D341Med (cell line): ENCODE measurements around the gene SNCB.
"Not testable (repeated sequence)": the region's sequence is repeated elsewhere in the genome, so short reads cannot be mapped to it uniquely, and the experiment has no call there.

Experiments
- DNase-seq: peaks from one replicate; pipeline ENCODE4 v3.0.0; 2012; ENCODE audit warnings: low spot score

The SNCB gene

DNA sequence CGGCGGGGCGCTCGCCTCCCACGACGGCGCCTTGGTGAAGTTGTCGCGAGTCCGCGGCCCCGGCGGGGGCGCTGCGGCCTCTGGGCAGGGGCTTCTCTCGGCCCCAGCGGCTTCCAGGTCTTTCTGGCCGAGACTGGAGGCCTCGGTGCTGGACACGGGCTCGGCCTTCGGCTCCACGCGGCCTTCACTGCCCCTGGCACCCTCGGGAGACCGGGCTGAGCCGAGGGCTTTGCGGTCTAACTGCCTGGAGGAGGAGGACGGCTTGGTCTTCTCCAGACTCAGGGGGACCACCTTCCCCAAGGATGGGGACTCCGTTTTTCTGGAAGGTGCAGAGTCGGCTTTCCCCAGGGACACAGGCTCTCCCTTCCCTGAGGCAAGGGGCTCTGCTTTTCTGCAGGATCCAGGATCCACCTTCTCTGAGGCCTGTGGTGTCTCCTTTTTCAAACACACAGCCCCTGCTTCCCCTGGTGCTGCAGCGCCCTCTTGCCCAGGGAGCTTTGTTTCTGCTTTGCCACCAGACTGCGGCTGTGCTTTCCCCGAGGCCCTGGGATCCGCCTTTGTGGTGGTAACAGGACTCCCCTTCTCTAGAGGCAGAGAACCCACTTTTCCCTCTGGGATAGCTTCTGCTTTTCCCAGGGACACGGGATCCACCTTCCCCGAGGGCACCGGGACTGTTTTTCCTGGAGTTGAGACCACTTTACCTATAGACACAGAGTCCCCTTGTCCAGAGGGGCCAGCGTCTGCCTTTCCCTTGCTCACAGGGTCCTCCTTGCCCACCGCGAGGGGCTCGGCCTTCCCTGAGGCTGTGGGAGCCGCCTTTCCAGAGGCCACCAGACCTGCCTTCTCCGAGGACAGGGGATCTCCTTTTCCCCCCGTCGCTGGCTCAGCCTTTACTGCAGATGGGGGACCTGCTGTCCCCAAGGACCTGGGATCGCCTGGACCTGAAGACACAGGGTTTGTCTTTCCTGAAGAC lies 32.6 kb downstream of the SNCB start:
- DNase-seq: no peak

DNA sequence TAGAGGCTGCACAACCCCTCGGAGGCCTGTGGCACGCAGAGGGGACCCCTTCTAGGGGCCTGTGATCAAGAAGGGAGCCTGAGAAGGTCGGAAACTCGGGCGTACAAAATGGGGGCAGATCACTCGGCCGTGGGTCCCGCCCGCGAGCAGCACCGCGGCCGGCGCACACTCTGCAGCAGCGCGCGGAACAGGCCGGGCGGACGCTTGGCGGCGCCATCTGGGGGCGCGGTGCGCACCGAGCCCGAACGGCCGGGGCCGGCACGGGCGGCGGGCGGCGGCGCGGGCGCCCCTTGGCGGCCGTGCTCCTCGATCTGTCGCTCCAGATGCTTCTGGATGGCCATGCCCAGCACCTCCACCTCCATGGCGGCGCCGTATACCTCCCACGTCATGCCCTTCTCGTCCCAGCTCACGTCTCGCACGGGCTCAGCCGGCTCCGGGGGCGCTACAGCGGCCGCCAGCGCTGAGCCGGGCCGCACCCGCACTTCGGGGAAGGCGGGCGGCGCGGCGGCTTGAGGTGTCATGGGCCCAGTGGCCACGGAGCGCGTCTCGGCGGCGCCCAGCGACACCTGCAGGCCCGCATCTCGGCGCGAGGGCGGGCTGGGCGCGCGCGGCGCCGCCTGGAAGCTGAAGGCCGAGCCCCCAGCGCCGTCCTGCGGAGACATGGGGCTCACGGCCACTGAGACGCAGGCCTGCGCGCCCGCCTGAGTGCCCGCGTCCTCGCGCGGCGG lies 33.5 kb downstream of the SNCB start:
- DNase-seq: no peak

DNA sequence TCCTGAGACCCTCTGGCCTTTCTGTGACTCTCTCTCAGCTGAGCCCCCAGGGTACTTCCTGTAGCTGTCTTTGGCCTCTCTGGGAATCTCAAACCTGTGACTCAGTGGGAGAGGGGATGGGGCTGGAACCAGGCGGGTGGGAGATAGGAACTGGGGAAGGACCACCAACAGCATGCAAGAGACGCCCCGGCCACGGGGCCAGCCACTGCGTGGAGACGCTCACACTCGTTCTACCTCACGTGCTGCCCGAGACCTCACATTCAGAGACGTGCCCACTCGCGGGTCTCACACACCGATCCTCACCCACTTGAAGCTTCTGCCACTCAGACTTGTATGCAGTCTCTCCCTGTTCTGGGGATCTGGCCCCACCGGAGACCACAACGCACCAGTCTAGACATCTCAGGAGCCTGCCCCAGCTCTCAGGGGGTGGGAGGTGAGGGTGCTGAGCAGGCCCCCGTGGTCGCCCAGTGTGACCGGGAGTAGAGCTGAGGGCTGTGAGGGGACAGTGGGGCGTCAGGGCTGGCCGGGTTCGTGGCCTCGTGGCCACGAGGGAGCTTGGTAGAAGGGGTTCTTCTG lies 34.2 kb downstream of the SNCB start:
- DNase-seq: no peak

DNA sequence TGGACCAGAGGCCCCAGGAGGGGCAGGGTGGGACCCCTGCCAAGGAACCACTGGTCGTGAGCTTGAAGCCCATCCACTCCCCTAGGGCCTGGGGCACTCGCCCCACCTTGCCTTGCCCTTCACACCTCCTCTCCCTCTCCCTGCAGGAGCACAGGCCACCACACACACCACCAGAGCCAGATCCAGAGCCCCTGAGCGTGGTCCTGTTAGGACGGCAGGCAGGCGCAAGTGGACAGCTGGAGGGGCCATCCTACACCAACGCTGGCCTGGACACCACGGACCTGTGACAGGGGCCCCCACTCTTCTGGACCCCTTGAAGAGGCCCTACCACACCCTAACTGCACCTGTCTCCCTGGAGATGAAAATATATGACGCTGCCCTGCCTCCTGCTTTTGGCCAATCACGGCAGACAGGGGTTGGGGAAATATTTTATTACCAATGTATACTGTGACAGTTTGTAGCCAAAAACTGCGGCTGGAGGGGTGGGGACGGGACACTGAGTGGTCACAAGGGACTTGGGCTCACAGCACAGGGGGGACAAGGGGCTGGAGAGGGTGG lies 34.9 kb downstream of the SNCB start:
- DNase-seq: no peak

DNA sequence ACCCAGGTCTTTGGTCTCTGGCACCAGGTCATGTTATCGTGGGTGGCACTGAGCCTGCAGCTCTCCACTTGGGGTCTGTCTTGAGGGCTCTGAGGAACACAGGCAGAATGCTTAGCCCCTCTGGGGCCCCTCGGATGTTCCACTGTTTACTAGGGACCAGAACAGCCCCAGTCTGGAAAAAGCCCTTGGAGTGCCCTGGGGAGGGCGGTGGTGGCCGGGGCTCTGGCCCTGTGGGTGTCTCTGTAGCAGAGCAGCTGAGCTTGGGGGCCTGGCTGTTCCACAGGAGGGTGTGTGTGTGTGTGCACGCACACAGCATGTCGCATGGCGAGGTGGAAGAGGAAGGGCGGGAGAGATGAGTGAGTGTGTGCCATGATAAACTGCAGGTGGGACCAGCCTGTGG lies 35.8 kb downstream of the SNCB start:
- DNase-seq: no peak

DNA sequence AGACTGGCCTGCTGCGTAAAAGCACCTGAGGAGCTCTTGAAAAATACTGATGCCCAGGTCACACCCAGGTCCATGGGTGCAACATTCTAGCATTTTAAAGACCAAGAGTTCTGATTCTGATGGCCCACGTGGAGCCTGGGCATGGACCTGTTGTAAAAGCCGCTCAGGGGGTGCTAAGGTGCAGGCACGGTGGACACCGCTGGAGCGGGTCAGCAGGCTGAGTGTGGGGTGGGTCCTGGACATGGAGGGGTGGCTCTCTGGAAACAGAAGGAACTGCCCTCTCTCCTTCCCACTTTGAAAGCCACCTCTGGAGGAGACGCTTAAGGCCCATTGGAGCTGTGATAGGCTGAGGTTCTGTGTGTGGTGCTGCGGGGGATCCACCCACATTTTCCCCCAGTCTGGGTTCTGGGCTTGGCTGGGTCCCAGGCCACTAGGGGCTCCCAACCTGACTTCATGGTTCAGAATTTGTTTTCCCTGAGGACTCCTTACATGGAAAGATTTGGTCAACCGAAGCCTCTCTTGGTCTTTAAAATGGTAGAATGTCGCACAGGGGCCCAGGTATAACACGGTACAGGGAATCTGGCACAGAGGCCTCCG lies 37.0 kb downstream of the SNCB start:
- no peak for DNase-seq

DNA sequence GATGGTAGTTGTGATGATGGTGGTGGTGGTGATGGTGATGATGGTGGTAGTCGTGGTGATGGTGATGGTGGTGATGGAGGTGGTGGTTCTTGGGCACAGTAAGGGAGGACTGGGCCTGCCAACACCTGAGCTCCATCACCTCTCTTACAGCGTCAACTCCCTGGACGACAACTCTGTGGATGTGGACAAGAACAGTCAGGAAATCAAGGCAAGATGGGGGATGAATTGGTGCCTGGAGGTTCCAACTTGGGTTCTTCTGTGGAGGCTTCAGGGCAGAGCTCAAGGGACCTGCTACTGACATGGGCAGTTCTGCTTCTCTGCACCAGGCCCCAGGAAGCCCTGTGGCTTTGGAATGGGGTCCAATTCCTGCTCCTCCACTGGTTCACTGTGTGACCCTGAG lies 37.8 kb downstream of the SNCB start:
- no peak for DNase-seq

DNA sequence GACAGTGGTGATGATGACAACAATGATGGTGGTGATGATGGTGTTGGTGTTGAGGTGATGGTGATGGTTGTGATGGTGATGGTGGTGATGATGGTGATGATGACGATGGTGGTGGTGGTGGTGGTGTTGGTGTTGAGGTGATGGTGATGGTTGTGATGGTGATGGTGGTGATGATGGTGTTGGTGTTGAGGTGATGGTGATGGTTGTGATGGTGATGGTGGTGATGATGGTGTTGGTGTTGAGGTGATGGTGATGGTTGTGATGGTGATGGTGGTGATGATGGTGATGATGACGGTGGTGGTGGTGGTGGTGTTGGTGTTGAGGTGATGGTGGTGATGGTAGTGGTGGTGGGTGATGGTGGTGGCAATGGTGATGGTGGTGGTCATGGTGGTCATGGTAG lies 38.7 kb downstream of the SNCB start:
- DNase-seq: not testable (repeated sequence)

DNA sequence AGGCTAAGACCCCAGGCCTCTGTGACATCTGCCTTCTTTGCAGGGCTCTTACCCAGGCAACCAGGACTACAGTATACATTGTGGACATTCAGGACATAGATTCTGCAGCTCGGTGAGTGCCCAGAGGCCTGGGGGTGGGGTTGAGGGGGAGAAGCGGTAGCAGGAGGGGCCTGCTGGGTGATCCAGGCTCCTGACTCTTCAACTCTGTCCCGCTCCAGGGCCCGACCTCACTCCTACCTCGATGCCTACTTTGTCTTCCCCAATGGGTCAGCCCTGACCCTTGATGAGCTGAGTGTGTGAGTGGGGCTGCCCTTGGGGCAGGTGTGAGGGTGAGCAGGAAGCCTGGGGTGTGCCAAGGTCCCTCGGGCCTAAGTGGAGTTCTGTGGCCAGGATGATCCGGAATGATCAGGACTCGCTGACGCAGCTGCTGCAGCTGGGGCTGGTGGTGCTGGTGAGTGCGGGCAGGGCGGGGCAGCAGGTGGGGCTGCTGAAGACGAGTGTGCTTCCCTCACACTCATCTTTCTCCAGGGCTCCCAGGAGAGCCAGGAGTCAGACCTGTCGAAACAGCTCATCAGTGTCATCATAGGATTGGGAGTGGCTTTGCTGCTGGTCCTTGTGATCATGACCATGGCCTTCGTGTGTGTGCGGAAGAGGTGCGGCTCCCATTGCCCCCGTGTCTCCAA lies 40.2 kb downstream of the SNCB start:
- DNase-seq: no peak

DNA sequence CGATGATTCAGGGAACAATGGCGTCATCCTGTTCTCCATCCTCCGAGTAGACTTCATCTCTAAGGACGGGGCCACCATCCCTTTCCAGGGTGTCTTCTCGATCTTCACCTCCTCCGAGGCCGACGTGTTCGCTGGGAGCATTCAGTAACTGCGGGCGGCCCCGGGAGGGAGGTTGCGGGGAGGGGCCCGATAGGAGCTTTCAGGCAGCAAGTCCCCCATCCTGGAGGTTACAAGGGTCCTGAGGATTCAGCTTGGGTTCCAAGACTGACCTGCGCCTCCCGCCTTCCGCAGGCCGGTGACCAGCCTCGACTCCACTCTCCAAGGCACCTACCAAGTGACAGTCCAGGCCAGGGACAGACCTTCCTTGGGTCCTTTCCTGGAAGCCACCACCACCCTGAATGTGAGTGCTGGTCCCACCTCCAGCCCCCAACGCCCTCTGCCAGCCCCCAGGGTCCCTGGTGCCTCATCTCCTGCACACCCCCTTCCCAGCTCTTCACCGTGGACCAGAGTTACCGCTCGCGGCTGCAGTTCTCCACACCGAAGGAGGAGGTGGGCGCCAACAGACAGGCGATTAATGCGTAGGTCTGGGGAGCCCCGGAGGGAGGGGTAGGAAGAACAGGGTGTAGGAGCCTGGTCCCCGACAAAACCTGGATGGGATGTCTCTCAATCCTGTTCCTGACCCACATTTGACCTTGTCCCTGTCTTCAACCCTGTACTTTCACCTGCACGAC lies 41.1 kb downstream of the SNCB start:
- no peak for DNase-seq

DNA sequence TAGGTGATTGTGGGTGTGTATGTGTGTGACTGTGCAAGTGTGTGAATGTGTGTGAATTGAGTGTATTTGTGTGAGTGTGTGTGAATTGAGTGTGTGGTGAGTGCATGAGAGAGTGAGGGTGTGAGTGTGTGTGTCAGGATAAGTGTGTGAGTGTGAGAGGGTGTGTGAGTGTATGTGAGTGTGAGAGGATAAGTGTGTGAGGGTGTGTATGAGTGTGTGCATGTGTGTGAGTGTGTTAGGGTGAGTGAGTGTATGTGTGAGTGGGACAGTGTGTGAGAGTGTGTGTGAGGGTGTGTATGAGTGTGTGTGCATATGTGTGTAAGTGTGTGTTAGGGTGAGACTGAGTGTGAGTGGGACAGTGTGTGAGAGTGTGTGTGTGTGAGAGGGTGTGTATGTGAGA lies 42.0 kb downstream of the SNCB start:
- no peak for DNase-seq

DNA sequence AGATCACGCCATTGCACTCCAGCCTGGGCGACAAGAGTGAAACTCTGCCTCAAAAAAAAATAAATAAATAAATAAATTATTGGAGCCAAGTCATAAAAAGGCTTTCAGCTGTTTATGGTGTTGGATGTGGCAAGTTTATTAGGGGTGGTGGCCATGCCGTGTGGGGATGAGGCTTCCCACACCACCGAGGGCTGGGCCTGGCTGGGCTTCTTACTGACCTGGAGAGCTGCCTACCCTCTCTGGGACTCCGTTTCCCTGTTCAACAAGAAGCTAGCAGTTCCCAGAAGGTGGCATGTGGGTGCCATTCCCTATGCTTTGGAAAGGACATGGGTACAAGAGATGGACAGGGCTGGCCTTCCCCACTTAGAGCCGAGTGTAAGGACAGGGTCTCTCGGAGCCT lies 42.9 kb downstream of the SNCB start:
- DNase-seq: no peak

DNA sequence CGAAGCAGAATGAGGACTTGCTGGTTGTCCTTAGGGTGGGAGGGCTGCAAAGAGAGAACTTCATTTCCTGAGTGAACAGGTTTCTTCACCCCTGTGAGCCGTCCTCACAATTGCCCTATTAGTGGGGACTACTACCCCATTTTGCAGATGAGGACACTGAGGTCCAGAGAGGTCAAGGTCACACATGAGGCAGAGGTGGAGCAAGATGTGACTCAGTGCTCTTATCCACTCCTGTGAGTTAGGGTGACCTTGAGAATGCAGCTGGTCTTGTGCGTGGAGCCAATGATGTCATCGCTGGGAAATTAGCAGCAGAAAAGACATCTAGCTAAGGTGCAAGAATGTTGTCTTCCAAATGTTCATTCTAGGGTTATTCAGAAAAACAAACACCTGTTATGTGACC lies 47.3 kb downstream of the SNCB start:
- no peak for DNase-seq

DNA sequence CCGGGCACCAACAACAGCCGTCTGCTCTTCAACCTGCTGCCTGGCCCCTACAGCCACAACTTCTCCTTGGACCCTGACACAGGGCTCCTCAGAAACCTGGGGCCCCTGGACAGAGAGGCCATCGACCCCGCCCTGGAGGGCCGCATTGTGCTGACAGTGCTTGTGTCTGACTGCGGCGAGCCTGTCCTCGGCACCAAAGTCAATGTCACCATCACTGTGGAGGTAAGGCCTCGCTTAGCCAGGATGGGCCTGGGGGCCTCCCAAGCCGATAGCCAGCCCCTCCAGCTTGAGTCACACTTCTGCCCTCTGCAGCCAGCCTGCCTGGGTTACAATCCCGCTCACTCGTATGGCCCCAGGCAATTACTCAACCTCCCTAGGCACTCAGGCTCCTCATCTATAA lies 49.0 kb downstream of the SNCB start:
- no peak for DNase-seq

DNA sequence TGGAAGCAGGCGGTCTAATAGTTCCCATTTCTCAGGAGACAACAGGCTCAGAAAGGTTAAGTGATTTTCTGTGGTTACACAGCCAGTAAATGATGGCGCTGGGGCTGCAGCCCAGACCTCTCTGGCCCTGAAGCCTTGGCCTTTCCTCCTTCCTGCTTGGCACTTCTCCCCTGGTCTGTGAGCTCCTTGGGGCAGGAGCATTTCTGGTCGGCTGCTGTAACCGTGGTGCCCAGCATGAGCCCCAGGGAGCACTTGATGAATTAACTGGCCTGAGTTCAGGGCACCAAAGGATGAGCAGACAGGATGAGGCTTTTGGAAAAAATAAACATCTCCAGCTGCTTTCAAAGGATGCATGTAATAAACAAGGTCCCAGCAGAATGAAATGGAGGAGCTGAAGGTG lies 51.0 kb downstream of the SNCB start:
- DNase-seq: no peak

DNA sequence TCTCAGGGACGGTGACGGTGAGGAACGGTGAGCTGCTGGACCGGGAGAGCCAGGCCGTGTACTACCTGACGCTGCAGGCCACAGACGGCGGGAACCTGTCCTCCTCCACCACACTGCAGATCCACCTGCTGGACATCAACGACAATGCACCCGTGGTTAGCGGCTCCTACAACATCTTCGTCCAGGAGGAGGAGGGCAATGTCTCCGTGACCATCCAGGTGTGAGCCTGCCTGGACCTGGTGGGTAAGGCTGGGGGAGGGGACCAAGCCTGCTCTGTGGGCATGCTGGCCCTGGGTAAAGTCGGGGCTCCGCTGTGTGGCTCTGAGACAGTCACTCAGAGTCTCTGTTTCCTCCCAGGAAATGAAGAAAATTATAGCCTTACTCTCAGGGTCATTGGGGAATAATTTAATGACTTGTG lies 51.9 kb downstream of the SNCB start:
- peak; percentile 67 for DNase-seq

DNA sequence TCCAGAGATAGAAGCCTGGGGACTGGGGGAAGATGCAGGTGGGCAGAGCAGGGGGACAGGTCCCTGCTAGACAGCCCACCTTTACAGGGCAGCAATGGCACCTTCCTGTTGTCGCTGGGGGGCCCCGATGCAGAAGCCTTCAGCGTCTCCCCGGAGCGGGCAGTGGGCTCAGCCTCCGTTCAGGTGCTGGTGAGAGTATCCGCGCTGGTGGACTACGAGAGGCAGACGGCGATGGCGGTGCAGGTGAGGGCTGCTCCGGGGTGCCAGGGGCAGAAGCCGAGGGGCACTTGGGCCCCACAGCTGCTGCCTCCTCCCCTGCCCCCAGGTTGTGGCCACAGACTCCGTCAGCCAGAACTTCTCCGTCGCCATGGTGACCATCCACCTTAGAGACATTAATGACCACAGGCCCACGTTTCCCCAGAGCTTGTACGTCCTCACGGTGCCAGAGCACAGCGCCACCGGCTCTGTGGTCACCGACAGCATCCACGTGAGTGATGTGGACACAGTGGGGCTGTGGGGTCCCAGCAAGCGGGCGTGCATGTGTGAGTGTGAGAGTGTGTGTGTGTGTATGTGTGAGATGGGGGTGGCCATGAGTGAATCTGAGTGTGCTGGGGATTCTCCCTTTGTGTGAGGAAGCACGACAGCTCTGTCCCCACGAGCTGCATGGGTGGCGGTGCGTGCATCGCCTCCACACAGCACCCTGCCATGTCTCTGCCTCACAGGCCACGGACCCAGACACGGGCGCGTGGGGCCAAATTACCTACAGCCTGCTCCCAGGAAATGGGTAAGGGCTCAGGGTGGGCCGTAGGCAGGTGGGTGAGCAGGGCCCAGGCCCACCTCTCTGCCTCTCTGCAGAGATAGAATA lies 52.8 kb downstream of the SNCB start:
- no peak for DNase-seq

DNA sequence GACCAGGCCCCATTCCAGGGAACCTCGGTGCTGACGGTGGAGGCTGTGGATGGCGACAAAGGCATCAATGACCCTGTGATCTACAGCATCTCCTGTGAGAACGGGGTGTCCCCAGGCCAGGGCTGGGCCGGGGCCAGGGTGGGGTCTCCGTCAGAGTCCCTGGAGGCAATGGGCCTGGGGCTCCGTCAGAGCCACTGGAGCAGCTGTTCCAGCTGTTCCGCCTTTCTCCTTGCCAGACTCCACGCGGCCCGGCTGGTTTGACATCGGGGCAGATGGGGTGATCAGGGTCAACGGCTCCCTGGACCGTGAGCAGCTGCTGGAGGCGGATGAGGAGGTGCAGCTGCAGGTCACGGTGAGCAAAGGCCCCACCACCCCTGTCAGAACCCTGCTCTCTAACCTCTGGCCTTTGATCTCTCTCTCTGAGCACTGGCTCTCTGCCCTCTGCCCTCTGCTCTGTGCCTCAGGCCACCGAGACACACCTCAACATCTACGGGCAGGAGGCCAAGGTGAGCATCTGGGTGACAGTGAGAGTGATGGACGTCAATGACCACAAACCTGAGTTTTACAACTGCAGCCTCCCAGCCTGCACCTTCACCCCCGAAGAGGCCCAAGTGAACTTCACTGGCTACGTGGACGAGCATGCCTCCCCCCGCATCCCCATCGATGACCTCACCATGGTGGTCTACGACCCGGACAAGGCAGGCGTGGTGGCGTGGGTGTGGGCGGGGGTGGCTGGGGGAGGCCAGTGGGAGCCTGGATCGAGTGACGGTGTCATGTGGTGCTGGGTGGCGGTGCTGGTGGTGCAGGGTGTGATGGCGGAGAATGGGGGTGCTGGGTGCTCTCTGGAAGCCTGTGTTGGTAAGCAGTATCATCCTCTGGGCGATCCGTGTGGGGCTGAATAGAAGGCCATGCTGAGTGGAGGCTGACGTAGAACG lies 54.6 kb downstream of the SNCB start:
- no peak for DNase-seq

DNA sequence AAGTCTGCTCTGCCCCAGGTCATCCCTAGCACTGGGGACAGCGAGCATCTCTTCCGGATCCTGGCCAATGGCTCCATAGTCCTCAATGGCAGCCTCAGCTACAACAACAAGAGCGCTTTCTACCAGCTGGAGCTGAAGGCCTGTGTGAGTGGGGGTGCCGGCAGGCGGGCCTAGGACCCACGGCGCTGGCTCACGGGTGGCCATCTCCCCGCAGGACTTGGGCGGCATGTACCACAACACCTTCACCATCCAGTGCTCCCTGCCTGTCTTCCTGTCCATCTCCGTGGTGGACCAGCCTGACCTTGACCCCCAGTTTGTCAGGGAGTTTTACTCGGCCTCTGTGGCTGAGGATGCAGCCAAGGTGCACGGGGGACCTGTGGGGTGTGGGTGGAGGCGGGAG lies 55.3 kb downstream of the SNCB start:
- DNase-seq: no peak
